ENCODE results near the gene C4A.
"Not testable (repeated sequence)": the region's sequence is repeated elsewhere in the genome, so short reads cannot be mapped to it uniquely, and the experiment has no call there.

C4A gene

GRCh38 chr6:32002546-32003268 is 20.9 kb downstream of the C4A start:
- H3K4me3 ChIP-seq (replicated peaks in 1 of 2; ENCODE audit: low read depth in 2 of 2, low read length in 2 of 2); DNase-seq (ENCODE audit: low read depth in 2 of 2): not testable (repeated sequence)

GRCh38 chr6:32003301-32003700 is 21.4 kb downstream of the C4A start:
- not testable (repeated sequence) for DNase-seq (ENCODE audit: low read depth in 2 of 2); H3K4me3 ChIP-seq (replicated peaks in 1 of 2; ENCODE audit: low read depth in 2 of 2, low read length in 2 of 2)

GRCh38 chr6:32004393-32004792 is 22.5 kb downstream of the C4A start:
- not testable (repeated sequence) for H3K4me3 ChIP-seq (replicated peaks in 1 of 2; ENCODE audit: low read depth in 2 of 2, low read length in 2 of 2); DNase-seq (ENCODE audit: low read depth in 2 of 2)

DNA sequence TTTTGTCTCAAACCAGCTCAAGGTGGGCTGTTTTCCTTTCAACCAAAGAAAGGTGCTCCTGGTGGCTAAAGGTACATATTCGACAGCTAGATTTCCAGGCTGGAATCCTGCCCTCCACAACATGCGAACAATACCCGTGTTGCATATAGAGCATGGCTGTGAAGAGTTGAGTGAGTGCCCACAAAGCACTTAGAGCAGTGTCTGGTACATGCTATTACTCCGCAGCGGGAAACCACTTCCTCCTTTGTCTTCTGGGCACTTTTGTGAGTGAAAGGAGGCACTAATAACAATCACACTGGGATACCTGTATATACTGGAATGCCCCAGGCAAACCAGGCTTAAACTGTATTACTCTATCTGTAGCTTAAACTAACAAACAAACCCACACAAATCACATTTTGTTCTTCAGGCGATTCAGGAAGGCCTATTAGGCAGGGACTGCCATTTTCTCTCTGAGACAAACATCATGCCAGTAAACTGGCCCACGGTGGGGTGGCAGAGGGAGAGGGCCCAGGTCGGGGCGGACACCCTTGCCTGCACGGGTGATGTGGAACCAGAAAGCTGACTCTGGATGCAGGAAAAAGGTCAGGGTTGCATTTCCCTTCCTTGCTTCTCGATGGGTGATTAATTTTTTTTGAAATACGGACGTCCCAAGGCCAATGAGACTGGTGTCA is 23.1 kb downstream of the C4A start:
- H3K4me3 ChIP-seq (replicated peaks in 1 of 2; ENCODE audit: low read depth in 2 of 2, low read length in 2 of 2); DNase-seq (ENCODE audit: low read depth in 2 of 2): not testable (repeated sequence)

GRCh38 chr6:32005538-32005880 is 23.7 kb downstream of the C4A start:
- not testable (repeated sequence) for H3K4me3 ChIP-seq (replicated peaks in 1 of 2; ENCODE audit: low read depth in 2 of 2, low read length in 2 of 2); DNase-seq (ENCODE audit: low read depth in 2 of 2)

DNA sequence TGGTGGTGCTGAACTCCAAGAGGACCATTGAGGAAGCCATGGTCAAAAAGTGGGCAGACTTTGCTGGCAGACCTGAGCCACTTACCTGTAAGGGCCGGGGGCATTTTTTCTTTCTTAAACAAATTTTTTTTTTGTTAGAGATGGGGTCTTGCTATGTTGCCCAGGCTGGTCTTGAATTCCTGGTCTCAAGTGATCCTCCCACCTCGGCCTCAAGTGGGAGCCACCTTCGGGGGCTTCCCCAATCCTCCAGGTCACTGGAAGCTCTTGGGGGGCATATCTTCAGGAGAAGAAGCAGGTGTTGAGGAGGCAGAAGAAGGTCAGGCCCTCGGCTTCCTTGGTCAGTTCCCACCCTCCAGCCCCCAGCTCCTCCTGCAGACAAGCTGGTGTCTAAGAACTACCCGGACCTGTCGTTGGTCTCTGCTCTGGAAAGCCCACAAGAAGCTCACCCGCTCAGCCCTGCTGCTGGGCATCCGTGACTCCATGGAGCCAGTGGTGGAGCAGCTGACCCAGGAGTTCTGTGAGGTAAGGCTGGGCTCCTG is 24.2 kb downstream of the C4A start:
- DNase-seq (ENCODE audit: low read depth in 2 of 2); H3K4me3 ChIP-seq (replicated peaks in 1 of 2; ENCODE audit: low read depth in 2 of 2, low read length in 2 of 2): not testable (repeated sequence)

- not testable (repeated sequence) for DNase-seq (ENCODE audit: low read depth in 2 of 2)
These were observed 25.2 kb downstream of the C4A start for GRCh38 chr6:32007086-32007485.

GRCh38 chr6:32008037-32008436 is 26.2 kb downstream of the C4A start:
- not testable (repeated sequence) for DNase-seq (ENCODE audit: low read depth in 2 of 2)

More at GRCh38 chr6:32007086-32007485, 25.2 kb downstream of the C4A start:
- H3K4me3 ChIP-seq (replicated peaks in 1 of 2; ENCODE audit: low read depth in 2 of 2, low read length in 2 of 2), result not testable (repeated sequence)

DNA sequence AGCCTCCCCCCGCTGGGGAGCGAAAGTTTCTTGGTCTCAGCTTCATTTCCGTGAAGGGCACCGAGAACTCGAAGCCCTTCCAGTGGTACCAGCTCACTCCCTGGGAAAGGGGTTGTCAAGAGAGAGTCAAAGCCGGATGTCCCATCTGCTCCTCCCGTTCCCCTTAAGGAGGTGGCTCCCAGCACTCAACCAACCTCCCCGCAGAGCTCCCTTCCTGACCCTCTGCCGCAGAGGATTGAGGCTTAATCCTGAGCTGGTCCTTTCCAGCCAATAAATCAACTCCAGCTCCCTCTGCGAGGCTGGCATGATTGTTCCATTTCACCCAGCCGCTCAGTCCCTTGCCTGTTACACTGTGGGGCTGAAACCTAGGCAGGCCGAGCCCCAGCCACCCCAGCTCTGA is 26.8 kb downstream of the C4A start:
- DNase-seq (ENCODE audit: low read depth in 2 of 2), result not testable (repeated sequence)

More at GRCh38 chr6:32008037-32008436, 26.2 kb downstream of the C4A start:
- not testable (repeated sequence) for H3K4me3 ChIP-seq (replicated peaks in 1 of 2; ENCODE audit: low read depth in 2 of 2, low read length in 2 of 2)

GRCh38 chr6:32009537-32009936 is 27.7 kb downstream of the C4A start:
- not testable (repeated sequence) for DNase-seq (ENCODE audit: low read depth in 2 of 2); H3K4me3 ChIP-seq (replicated peaks in 1 of 2; ENCODE audit: low read depth in 2 of 2, low read length in 2 of 2)

More for the DNA sequence above, 26.8 kb downstream of the C4A start:
- not testable (repeated sequence) for H3K4me3 ChIP-seq (replicated peaks in 1 of 2; ENCODE audit: low read depth in 2 of 2, low read length in 2 of 2)

- not testable (repeated sequence) for DNase-seq (ENCODE audit: low read depth in 2 of 2); H3K4me3 ChIP-seq (replicated peaks in 1 of 2; ENCODE audit: low read depth in 2 of 2, low read length in 2 of 2)
These were observed 29.1 kb downstream of the C4A start for GRCh38 chr6:32010856-32011530.

DNA sequence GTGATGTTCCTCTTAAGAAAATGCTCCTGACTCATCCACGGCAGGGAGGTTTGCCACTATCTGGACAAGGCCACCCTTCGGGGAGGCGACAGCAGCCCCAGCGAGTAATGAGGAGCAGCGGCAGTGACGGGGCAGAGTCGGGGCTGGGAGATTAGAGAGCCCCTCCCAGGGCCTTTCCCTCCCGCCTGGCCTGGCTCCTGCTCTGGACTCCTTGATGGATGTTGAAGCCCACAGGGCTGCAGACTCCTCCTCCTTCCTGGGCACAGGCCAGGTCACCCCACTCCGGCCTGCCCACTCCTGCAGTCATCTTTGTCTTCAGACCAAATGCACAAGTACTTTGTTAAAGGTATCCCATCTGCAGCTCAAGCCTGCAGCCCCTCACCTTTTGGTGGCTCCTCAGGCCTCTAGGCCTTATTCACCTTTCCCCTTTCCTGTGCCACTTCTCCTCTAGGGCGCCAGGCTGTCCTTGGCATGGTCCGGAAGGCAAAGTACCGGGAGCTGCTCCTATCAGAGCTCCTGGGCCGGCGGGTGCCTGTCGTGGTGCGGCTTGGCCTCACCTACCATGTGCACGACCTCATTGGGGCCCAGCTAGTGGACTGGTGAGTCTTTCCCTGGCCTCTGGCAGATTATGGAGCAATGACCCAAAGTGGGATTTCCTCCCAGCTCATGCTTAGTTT is 31.2 kb downstream of the C4A start:
- not testable (repeated sequence) for DNase-seq (ENCODE audit: low read depth in 2 of 2)

DNA sequence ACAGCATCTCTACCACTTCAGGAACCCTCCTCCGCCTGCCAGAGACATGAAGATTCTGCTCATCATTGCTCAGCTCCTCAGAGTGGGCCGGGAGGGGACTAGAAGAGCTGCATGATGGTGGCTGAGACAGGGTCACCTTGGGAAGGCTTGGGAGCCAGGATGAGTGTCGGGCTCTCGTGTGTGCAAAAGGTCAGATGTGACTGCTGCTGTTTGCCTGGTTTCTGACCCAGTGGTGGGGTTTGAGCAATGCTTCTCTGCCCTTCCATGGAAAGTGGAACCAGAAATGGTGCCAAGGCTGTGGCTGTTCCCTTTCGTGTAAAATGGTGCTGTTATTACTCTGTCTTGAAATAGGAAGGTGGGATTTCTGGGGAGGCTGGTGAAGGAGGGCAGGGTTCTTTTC is 31.9 kb downstream of the C4A start:
- H3K4me3 ChIP-seq (replicated peaks in 1 of 2; ENCODE audit: low read depth in 2 of 2, low read length in 2 of 2); DNase-seq (ENCODE audit: low read depth in 2 of 2): not testable (repeated sequence)

More for the DNA sequence above, 31.2 kb downstream of the C4A start:
- not testable (repeated sequence) for H3K4me3 ChIP-seq (replicated peaks in 1 of 2; ENCODE audit: low read depth in 2 of 2, low read length in 2 of 2)

- H3K4me3 ChIP-seq (replicated peaks in 1 of 2; ENCODE audit: low read depth in 2 of 2, low read length in 2 of 2); DNase-seq (ENCODE audit: low read depth in 2 of 2): not testable (repeated sequence)
These were observed 32.7 kb downstream of the C4A start, which contains the start of gene C4B for GRCh38 chr6:32014547-32014946. Gene C4B, plus strand, starts transcription at chr6:32014795. Its CDS starts 51 bp downstream, at chr6:32014846.

- H3K4me3 ChIP-seq (replicated peaks in 1 of 2; ENCODE audit: low read depth in 2 of 2, low read length in 2 of 2); DNase-seq (ENCODE audit: low read depth in 2 of 2): not testable (repeated sequence)
These were observed 40.2 kb downstream of the C4A start for GRCh38 chr6:32022100-32022499.

DNA sequence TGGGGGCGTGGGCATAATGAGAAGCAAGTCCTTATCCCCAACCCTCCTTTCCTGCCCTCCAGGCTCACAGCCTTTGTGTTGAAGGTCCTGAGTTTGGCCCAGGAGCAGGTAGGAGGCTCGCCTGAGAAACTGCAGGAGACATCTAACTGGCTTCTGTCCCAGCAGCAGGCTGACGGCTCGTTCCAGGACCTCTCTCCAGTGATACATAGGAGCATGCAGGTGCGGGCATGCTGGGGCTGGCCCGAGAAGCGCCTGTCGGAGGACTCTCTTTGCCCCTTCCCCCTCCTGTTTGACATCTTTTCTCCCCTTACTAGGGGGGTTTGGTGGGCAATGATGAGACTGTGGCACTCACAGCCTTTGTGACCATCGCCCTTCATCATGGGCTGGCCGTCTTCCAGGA is 46.8 kb downstream of the C4A start:
- not testable (repeated sequence) for DNase-seq (ENCODE audit: low read depth in 2 of 2); H3K4me3 ChIP-seq (replicated peaks in 1 of 2; ENCODE audit: low read depth in 2 of 2, low read length in 2 of 2)

GRCh38 chr6:32029553-32029952 is 47.7 kb downstream of the C4A start:
- H3K4me3 ChIP-seq (replicated peaks in 1 of 2; ENCODE audit: low read depth in 2 of 2, low read length in 2 of 2); DNase-seq (ENCODE audit: low read depth in 2 of 2): not testable (repeated sequence)
